H9 (cell line): ENCODE data around the gene HAO1. TPM values are rescaled to one million over a fixed set of nuclear protein-coding genes. Genes with fewer than 3 reads are reported as not detected.

ENCODE experiments used
- DNase-seq: peaks from one replicate; pipeline ENCODE4 v3.0.0-alpha.2; 2017
- H2AFZ ChIP-seq: one replicate; pipeline ENCODE4 v1.6.1; 2013; ENCODE audit warnings: mild to moderate bottlenecking, low read length, control low read depth, moderate library complexity
- H2AK5ac ChIP-seq: 2 replicates; pipeline ENCODE4 v1.6.1; 2013; ENCODE audit warnings: low read length, control low read depth, mixed read lengths; ENCODE audit not compliant: insufficient read length
- H2BK120ac ChIP-seq: one replicate; pipeline ENCODE4 v1.6.1; 2013; ENCODE audit warnings: low read depth, mild to moderate bottlenecking, low read length, control low read depth, inconsistent platforms; ENCODE audit not compliant: poor library complexity, severe bottlenecking
- H2BK12ac ChIP-seq: 2 replicates; pipeline ENCODE4 v1.6.1; 2013; ENCODE audit warnings: low read length, control low read depth, mixed read lengths, low read depth; ENCODE audit not compliant: insufficient read length
- H2BK15ac ChIP-seq: 2 replicates; pipeline ENCODE4 v1.6.1; 2013; ENCODE audit warnings: low read depth, low read length, control low read depth
- H2BK20ac ChIP-seq: one replicate; pipeline ENCODE4 v1.6.1; 2013; ENCODE audit warnings: low read depth, mild to moderate bottlenecking, low read length, control low read depth, inconsistent platforms; ENCODE audit not compliant: poor library complexity, severe bottlenecking
- H2BK5ac ChIP-seq: 2 replicates; pipeline ENCODE4 v1.6.1; 2013; ENCODE audit warnings: low read length, control low read depth, mixed read lengths; ENCODE audit not compliant: insufficient read length
- H3K14ac ChIP-seq: 2 replicates; pipeline ENCODE4 v1.6.1; 2013; ENCODE audit warnings: low read length, control low read depth; ENCODE audit not compliant: insufficient read depth
- H3K18ac ChIP-seq: 2 replicates; pipeline ENCODE4 v1.6.1; 2013; ENCODE audit warnings: low read depth, mild to moderate bottlenecking, mixed read lengths, low read length, control low read depth; ENCODE audit not compliant: insufficient read length
- H3K23ac ChIP-seq: 2 replicates; pipeline ENCODE4 v1.6.1; 2013; ENCODE audit warnings: low read length, control low read depth, mixed read lengths, low read depth; ENCODE audit not compliant: insufficient read length
- H3K23me2 ChIP-seq: 2 replicates; pipeline ENCODE4 v1.6.1; 2013; ENCODE audit warnings: low read depth, mild to moderate bottlenecking, mixed read lengths, low read length, control low read depth; ENCODE audit not compliant: insufficient read length, poor library complexity, severe bottlenecking
- H3K27ac ChIP-seq: 2 replicates; pipeline ENCODE4 v1.5.1; 2013; ENCODE audit warnings: low read length, control low read depth, mixed read lengths, low read depth; ENCODE audit not compliant: insufficient read length
- H3K27me3 ChIP-seq: 2 replicates; pipeline ENCODE4 v1.6.1; 2013; ENCODE audit warnings: low read length, control low read depth, inconsistent platforms; ENCODE audit not compliant: insufficient read depth
- H3K4ac ChIP-seq: 2 replicates; pipeline ENCODE4 v1.6.1; 2013; ENCODE audit warnings: low read depth, mild to moderate bottlenecking, control low read depth, inconsistent platforms, low read length, moderate library complexity
- H3K4me1 ChIP-seq: 2 replicates; pipeline ENCODE4 v1.6.1; 2013; ENCODE audit warnings: low read length, control low read depth, inconsistent platforms; ENCODE audit not compliant: insufficient read depth
- H3K4me2 ChIP-seq: 2 replicates; pipeline ENCODE4 v1.6.1; 2013; ENCODE audit warnings: low read length, control low read depth, mixed read lengths; ENCODE audit not compliant: insufficient read length, insufficient read depth
- H3K56ac ChIP-seq: 2 replicates; pipeline ENCODE4 v1.6.1; 2013; ENCODE audit warnings: low read depth, mild to moderate bottlenecking, mixed read lengths, low read length, control low read depth; ENCODE audit not compliant: insufficient read length
- H3K79me1 ChIP-seq: 2 replicates; pipeline ENCODE4 v1.6.1; 2013; ENCODE audit warnings: low read depth, mild to moderate bottlenecking, moderate library complexity, low read length, control low read depth, inconsistent platforms; ENCODE audit not compliant: insufficient read depth, poor library complexity, severe bottlenecking
- H3K79me2 ChIP-seq: 2 replicates; pipeline ENCODE4 v1.6.1; 2013; ENCODE audit warnings: low read length, control low read depth, inconsistent platforms; ENCODE audit not compliant: insufficient read depth
- H3K9ac ChIP-seq: 2 replicates; pipeline ENCODE4 v1.6.1; 2013; ENCODE audit warnings: low read length, control low read depth, mixed read lengths; ENCODE audit not compliant: insufficient read length; ENCODE audit errors: extremely low read depth
- H3K9me3 ChIP-seq: one replicate; pipeline ENCODE4 v1.6.1; 2013; ENCODE audit warnings: low read depth, low read length, inconsistent platforms; ENCODE audit not compliant: control insufficient read depth
- H3T11ph ChIP-seq: one replicate; pipeline ENCODE4 v1.6.1; 2013; ENCODE audit warnings: mild to moderate bottlenecking, low read length, control low read depth, inconsistent platforms
- H4K20me1 ChIP-seq: one replicate; pipeline ENCODE4 v1.6.1; 2013; ENCODE audit not compliant: control insufficient read depth, insufficient read length, insufficient read depth
- H4K5ac ChIP-seq: 2 replicates; pipeline ENCODE4 v1.6.1; 2013; ENCODE audit warnings: low read depth, mild to moderate bottlenecking, mixed read lengths, low read length, control low read depth; ENCODE audit not compliant: insufficient read length
- H4K8ac ChIP-seq: replicated peaks from 2 replicates; pipeline ENCODE4 v1.6.1; 2013; ENCODE audit warnings: low read length, control low read depth, mixed read lengths, low read depth; ENCODE audit not compliant: insufficient read length
- H4K91ac ChIP-seq: 2 replicates; pipeline ENCODE4 v1.6.1; 2013; ENCODE audit warnings: low read depth, mild to moderate bottlenecking, moderate library complexity, mixed read lengths, low read length, control low read depth; ENCODE audit not compliant: insufficient read length
- H3K27ac Mint-ChIP-seq, 3 experiments: 2 replicates in 2 of 3; 3 replicates in 1 of 3; pipeline ENCODE4 v1.8.0; 2020 to 2021; ENCODE audit warnings: mixed read lengths in 3 of 3, mild to moderate bottlenecking in 1 of 3, moderate library complexity in 1 of 3
- H3K27me3 Mint-ChIP-seq: 2 replicates; pipeline ENCODE4 v1.8.0; 2021; ENCODE audit warnings: low read depth, mild to moderate bottlenecking, moderate library complexity, mixed read lengths
- H3K36me3 Mint-ChIP-seq, 3 experiments: 2 replicates in 2 of 3; 3 replicates in 1 of 3; pipeline ENCODE4 v1.8.0; 2020 to 2021; ENCODE audit warnings: low read depth in 3 of 3, mixed read lengths in 3 of 3; ENCODE audit not compliant: insufficient read depth in 1 of 3
- H3K4me1 Mint-ChIP-seq, 2 experiments: 2 replicates each; pipeline ENCODE4 v1.8.0; 2020; ENCODE audit warnings: mixed read lengths in 2 of 2
- H3K4me3 Mint-ChIP-seq, 2 experiments: 2 replicates in 1 of 2; 3 replicates in 1 of 2; pipeline ENCODE4 v1.8.0; 2020 to 2021; ENCODE audit warnings: mild to moderate bottlenecking in 2 of 2, mixed read lengths in 2 of 2, moderate library complexity in 1 of 2
- H3K9me3 Mint-ChIP-seq, 2 experiments: 2 replicates in 1 of 2; 3 replicates in 1 of 2; pipeline ENCODE4 v1.8.0; 2020; ENCODE audit warnings: mild to moderate bottlenecking in 2 of 2, mixed read lengths in 2 of 2, moderate library complexity in 1 of 2
- CTCF ChIP-seq: fragments of 200-600 bp; sonication (generic); conservative IDR thresholded peaks from 3 replicates; pipeline ENCODE4 v1.8.0; 2021; ENCODE audit warnings: antibody characterized with exemption, mild to moderate bottlenecking
- WGBS: extraction: QIAGEN DNeasy Blood & Tissue Kit; methylation state at CpG from one replicate; pipeline ENCODE4 v1.1.7; 2013; ENCODE audit warnings: missing lambda C conversion rate, low lambda C conversion rate, mixed read lengths; ENCODE audit not compliant: insufficient read length; ENCODE audit errors: extremely low coverage; 5-methylcytosine and 5-hydroxymethylcytosine counted together
- total RNA-seq: library from RNA; stranded (reverse); gene quantifications from 2 replicates; pipeline ENCODE4 v1.2.1, GENCODE V29; 2021

HAO1 gene
- total RNA-seq, 1 experiment from 2014 or later: not detected

DNA sequence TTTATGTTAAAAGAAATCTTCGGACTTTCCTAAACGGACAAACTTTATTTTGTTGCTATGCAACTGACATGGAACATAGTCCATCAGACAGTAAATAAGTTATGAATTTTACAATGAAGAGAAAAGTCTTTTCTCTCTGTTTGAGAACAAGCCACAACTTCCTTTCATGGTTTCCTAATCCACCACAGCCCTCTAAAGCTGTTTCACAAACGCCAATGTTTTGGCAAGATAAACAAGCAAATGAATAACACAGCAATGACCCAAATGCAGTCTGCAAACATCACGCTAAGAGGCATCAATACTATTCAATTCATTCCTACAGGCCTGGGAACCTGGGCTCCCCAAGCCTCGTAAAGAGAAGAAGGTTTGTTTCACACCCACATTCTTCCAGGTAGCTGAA, 60.4 kb downstream of the HAO1 start:
- Histone ChIP-seq H3K79me1 (no peaks in the 10 kb centered on the region), H2AFZ (no peak overlapping the region), H3K9me3 (no peaks in the 10 kb centered on the region), H2BK120ac (no peak overlapping the region), H3K27me3 (no peaks in the 10 kb centered on the region), H2BK15ac (no peak overlapping the region), H3K27ac (no peak overlapping the region), H4K8ac (no peak overlapping the region), H3K23me2 (no peaks in the 10 kb centered on the region), H2AK5ac (no peak overlapping the region), H3K56ac (no peak overlapping the region), H3T11ph (no peak overlapping the region), H2BK12ac (no peak overlapping the region), H2BK5ac (no peak overlapping the region), H3K23ac (no peak overlapping the region), H2BK20ac (no peak overlapping the region), H3K14ac (no peak overlapping the region), H3K4me1 (no peaks in the 10 kb centered on the region), H4K91ac (no peak overlapping the region), H4K20me1 (no peaks in the 10 kb centered on the region), H3K4ac (no peak overlapping the region), H4K5ac (no peak overlapping the region), H3K9ac (no peak overlapping the region), H3K4me2 (no peak overlapping the region), H3K18ac (no peak overlapping the region), H3K79me2 (no peaks in the 10 kb centered on the region)
- Mint-ChIP-seq H3K9me3 (no peaks in the 10 kb centered on the region), H3K27me3 (no peaks in the 10 kb centered on the region), H3K27ac (peak overlapping the region in 1 of 3 experiments; percentile 46; a peak in 1 of 7 replicates), H3K4me1 (peaks cover 4% of the 10 kb centered on the region in 2 experiments; a peak in 2 of 4 replicates), H3K4me3 (no peak overlapping the region), H3K36me3 (no peaks in the 10 kb centered on the region)
- no CpG with 5 or more reads among the region's 5 CpGs for WGBS
- DNase-seq: no peak
- no peak for TF ChIP-seq CTCF
